H1 (cell line): ENCODE measurements around the gene MCRS1. TPM values are rescaled to one million over a fixed set of nuclear protein-coding genes. Genes with fewer than 3 reads are reported as not detected.

ENCODE experiments used
- CTCF ChIA-PET: fragments of 300-600 bp; sonication (Branson Sonifier 250); formaldehyde crosslinking; loops from one replicate; lab custom pipeline; 2021; ENCODE audit not compliant: partially characterized antibody; lab: Charles Lee
- POLR2A ChIA-PET: fragments of 300-600 bp; sonication (Branson Sonifier 250); formaldehyde crosslinking; loops from one replicate; lab custom pipeline; 2021; ENCODE audit warnings: inconsistent platforms; ENCODE audit not compliant: partially characterized antibody; lab: Charles Lee
- DNase-seq, 2 experiments: peaks; one replicate each; pipeline versions ENCODE4 v3.0.0 to v3.0.0-alpha.2; 2010 to 2022; ENCODE audit warnings: low spot score in 2 of 2, low read depth in 1 of 2, mixed read lengths in 1 of 2
- FAIRE-seq: peaks from 2 replicates; lab custom pipeline; 2011; peaks lifted over from hg19 to GRCh38; lab: Jason Lieb, UNC
- H2AFZ ChIP-seq: 2 replicates; pipeline ENCODE4 v1.8.1; 2012; ENCODE audit warnings: low read length, inconsistent platforms
- H2AK5ac ChIP-seq: 2 replicates; pipeline ENCODE4 v1.6.1; 2013; ENCODE audit warnings: low read depth, low read length
- H2BK120ac ChIP-seq: replicated peaks from 2 replicates; pipeline ENCODE3; 2013; ENCODE audit warnings: low read depth, low read length, inconsistent platforms
- H2BK12ac ChIP-seq: 2 replicates; pipeline ENCODE4 v1.6.1; 2013; ENCODE audit warnings: low read depth, low read length
- H2BK15ac ChIP-seq: 2 replicates; pipeline ENCODE4 v1.6.1; 2013; ENCODE audit warnings: low read length
- H2BK20ac ChIP-seq: 2 replicates; pipeline ENCODE4 v1.6.1; 2013; ENCODE audit warnings: low read length
- H2BK5ac ChIP-seq: 2 replicates; pipeline ENCODE4 v1.6.1; 2013; ENCODE audit warnings: low read depth, low read length
- H3K14ac ChIP-seq: 2 replicates; pipeline ENCODE4 v1.6.1; 2013; ENCODE audit warnings: inconsistent platforms; ENCODE audit not compliant: insufficient read length
- H3K18ac ChIP-seq: 2 replicates; pipeline ENCODE4 v1.6.1; 2013; ENCODE audit warnings: low read length; ENCODE audit errors: extremely low read depth
- H3K23ac ChIP-seq: 2 replicates; pipeline ENCODE4 v1.6.1; 2013; ENCODE audit warnings: inconsistent platforms; ENCODE audit not compliant: insufficient read length
- H3K23me2 ChIP-seq: 2 replicates; pipeline ENCODE4 v1.6.1; 2013; ENCODE audit warnings: low read depth, low read length
- H3K27ac ChIP-seq: 2 replicates; pipeline ENCODE4 v1.6.1; 2011; ENCODE audit warnings: low read depth, low read length, inconsistent platforms
- H3K27me3 ChIP-seq, 4 experiments: replicated peaks in 1 of 4; 1 replicate in 1 of 4; 2 replicates in 3 of 4; pipeline versions ENCODE4 v1.6.1 to v1.8.1; 2011 to 2013; ENCODE audit warnings: low read length in 3 of 4, mild to moderate bottlenecking in 3 of 4, inconsistent platforms in 2 of 4, mixed read lengths in 2 of 4, moderate library complexity in 1 of 4; ENCODE audit not compliant: control insufficient read depth in 3 of 4, insufficient read depth in 3 of 4; ENCODE audit errors: extremely low read depth in 1 of 4
- H3K36me3 ChIP-seq, 4 experiments: 2 replicates each; pipeline versions ENCODE4 v1.6.1 to v1.8.1; 2011 to 2013; ENCODE audit warnings: mild to moderate bottlenecking in 4 of 4, low read length in 3 of 4, moderate library complexity in 2 of 4, control low read depth in 1 of 4, inconsistent platforms in 1 of 4; ENCODE audit not compliant: insufficient read depth in 4 of 4, control insufficient read depth in 2 of 4
- H3K4ac ChIP-seq: replicated peaks from 2 replicates; pipeline ENCODE3; 2013; ENCODE audit warnings: low read length, low read depth, mixed read lengths, inconsistent platforms; ENCODE audit not compliant: insufficient read length
- H3K4me1 ChIP-seq, 4 experiments: replicated peaks in 1 of 4; 1 replicate in 1 of 4; 2 replicates in 3 of 4; pipeline versions ENCODE4 v1.6.1 to v1.8.1; 2011 to 2013; ENCODE audit warnings: low read length in 3 of 4, inconsistent platforms in 2 of 4, mixed read lengths in 1 of 4; ENCODE audit not compliant: insufficient read depth in 4 of 4, control insufficient read depth in 3 of 4
- H3K4me2 ChIP-seq, 2 experiments: 2 replicates each; pipeline versions ENCODE4 v1.6.1 to v1.8.1; 2011 to 2013; ENCODE audit warnings: low read depth in 2 of 2, low read length in 2 of 2, control low read depth in 1 of 2, inconsistent platforms in 1 of 2, mild to moderate bottlenecking in 1 of 2; ENCODE audit not compliant: insufficient read depth in 1 of 2
- H3K4me3 ChIP-seq, 4 experiments: fragments of 200-600, 300-600 bp in 1 of 4; sonication (generic), shearing (Covaris generic), sonication (Bioruptor Twin) in 1 of 4; 2 replicates each; pipeline versions ENCODE4 v1.5.1 to v1.8.1; 2011 to 2016; ENCODE audit warnings: low read length in 4 of 4, low read depth in 3 of 4, control low read depth in 2 of 4, inconsistent platforms in 2 of 4, mild to moderate bottlenecking in 2 of 4, mixed read lengths in 1 of 4, moderate library complexity in 1 of 4; ENCODE audit not compliant: insufficient read depth in 2 of 4; ENCODE audit errors: extremely low read depth in 1 of 4
- H3K56ac ChIP-seq: replicated peaks from 2 replicates; pipeline ENCODE3; 2013; ENCODE audit warnings: low read depth, mild to moderate bottlenecking, mixed read lengths, low read length, inconsistent platforms; ENCODE audit not compliant: insufficient read length
- H3K79me1 ChIP-seq: 2 replicates; pipeline ENCODE4 v1.6.1; 2013; ENCODE audit warnings: low read depth, low read length, control low read depth
- H3K79me2 ChIP-seq, 2 experiments: 2 replicates each; pipeline versions ENCODE4 v1.6.1 to v1.8.1; 2012 to 2013; ENCODE audit warnings: low read length in 2 of 2, mild to moderate bottlenecking in 2 of 2, inconsistent platforms in 1 of 2; ENCODE audit not compliant: insufficient read depth in 2 of 2, control insufficient read depth in 1 of 2
- H3K9ac ChIP-seq, 4 experiments: replicated peaks in 1 of 4; 1 replicate in 1 of 4; 2 replicates in 3 of 4; pipeline versions ENCODE4 v1.6.1 to v1.8.1; 2011 to 2013; ENCODE audit warnings: low read depth in 3 of 4, low read length in 3 of 4, control low read depth in 2 of 4, mild to moderate bottlenecking in 2 of 4, moderate library complexity in 2 of 4, inconsistent platforms in 1 of 4; ENCODE audit errors: extremely low read depth in 1 of 4
- H3K9me3 ChIP-seq, 2 experiments: 2 replicates each; pipeline versions ENCODE4 v1.6.1 to v1.8.1; 2012 to 2013; ENCODE audit warnings: mild to moderate bottlenecking in 2 of 2, moderate library complexity in 2 of 2, control low read depth in 1 of 2, inconsistent platforms in 1 of 2, low read depth in 1 of 2, low read length in 1 of 2, mixed read lengths in 1 of 2; ENCODE audit not compliant: insufficient read depth in 2 of 2
- H4K20me1 ChIP-seq, 2 experiments: replicated peaks in 1 of 2; 2 replicates each; pipeline versions ENCODE3 to v1.8.1; 2011 to 2013; ENCODE audit warnings: inconsistent platforms in 2 of 2, low read length in 2 of 2, mild to moderate bottlenecking in 1 of 2; ENCODE audit not compliant: insufficient read depth in 2 of 2, control insufficient read depth in 1 of 2
- H4K5ac ChIP-seq: 2 replicates; pipeline ENCODE4 v1.6.1; 2013; ENCODE audit warnings: low read length, low read depth, mixed read lengths, inconsistent platforms; ENCODE audit not compliant: insufficient read length
- H4K8ac ChIP-seq: 2 replicates; pipeline ENCODE4 v1.8.0; 2013; ENCODE audit warnings: mild to moderate bottlenecking, moderate library complexity, low read length, inconsistent platforms; ENCODE audit not compliant: insufficient read depth; ENCODE audit errors: extremely low read depth
- H4K91ac ChIP-seq: replicated peaks from 2 replicates; pipeline ENCODE3; 2013; ENCODE audit warnings: low read length, mixed read lengths, inconsistent platforms; ENCODE audit not compliant: insufficient read length
- BACH1 ChIP-seq: IDR thresholded peaks from 2 replicates; pipeline ENCODE4 v1.6.1; 2012; ENCODE audit warnings: low read length, improper control_type of control experiment
- CEBPB ChIP-seq: IDR thresholded peaks from 2 replicates; pipeline ENCODE4 v1.6.1; 2012; ENCODE audit warnings: low read depth, low read length
- CHD2 ChIP-seq: IDR thresholded peaks from 2 replicates; pipeline ENCODE4 v1.6.1; 2012; ENCODE audit warnings: low read length, improper control_type of control experiment
- EGR1 ChIP-seq: IDR thresholded peaks from 2 replicates; pipeline ENCODE4 v1.6.1; 2011; ENCODE audit warnings: low read depth, low read length, borderline replicate concordance
- FOSL1 ChIP-seq: IDR thresholded peaks from 2 replicates; pipeline ENCODE4 v1.6.1; 2011; ENCODE audit warnings: mild to moderate bottlenecking, low read depth, low read length, moderate library complexity; ENCODE audit not compliant: insufficient read depth
- GABPA ChIP-seq: IDR thresholded peaks from 2 replicates; pipeline ENCODE4 v1.6.1; 2011; ENCODE audit warnings: mild to moderate bottlenecking, low read length, moderate library complexity, borderline replicate concordance; ENCODE audit not compliant: insufficient read depth
- POLR2A ChIP-seq, 2 experiments: IDR thresholded peaks; 1 replicate in 1 of 2; 2 replicates in 1 of 2; pipeline ENCODE4 v1.6.1; 2011; ENCODE audit warnings: low read depth in 2 of 2, low read length in 2 of 2, mild to moderate bottlenecking in 2 of 2; ENCODE audit errors: control extremely low read depth in 1 of 2
- RBBP5 ChIP-seq: IDR thresholded peaks from 2 replicates; pipeline ENCODE4 v1.7.1; 2012; ENCODE audit warnings: low read depth, mild to moderate bottlenecking, inconsistent platforms, low read length, moderate library complexity, borderline replicate concordance
- SAP30 ChIP-seq: fragments of 300-600 bp; sonication (generic); IDR thresholded peaks from 2 replicates; pipeline ENCODE4 v1.7.1; 2012; ENCODE audit warnings: low read length, moderate library complexity, mild to moderate bottlenecking, inconsistent platforms; ENCODE audit not compliant: insufficient read depth, insufficient replicate concordance
- SIRT6 ChIP-seq: IDR thresholded peaks from one replicate; pipeline ENCODE4 v1.7.1; 2012; ENCODE audit warnings: low read length, inconsistent platforms
- TAF7 ChIP-seq: optimal IDR thresholded peaks from 2 replicates; pipeline ENCODE3; 2011; ENCODE audit warnings: low read depth, mild to moderate bottlenecking, inconsistent platforms, low read length, moderate library complexity, borderline replicate concordance
- WGBS, 2 experiments: shearing (Covaris generic) in 1 of 2; methylation state at CpG; one replicate each; pipeline versions ENCODE4 v1.1.6 to v1.1.7; 2013 to 2015; ENCODE audit warnings: low lambda C conversion rate in 2 of 2, mixed read lengths in 2 of 2, inconsistent platforms in 1 of 2, low coverage in 1 of 2, missing lambda C conversion rate in 1 of 2; ENCODE audit not compliant: insufficient replicate concordance in 2 of 2, insufficient coverage in 1 of 2, insufficient read length in 1 of 2; ENCODE audit errors: extremely low coverage in 1 of 2, missing lambda C conversion rate in 1 of 2; 5-methylcytosine and 5-hydroxymethylcytosine counted together
- polyA plus RNA-seq, 7 experiments: library from polyadenylated mRNA; depleted of rRNA in 3 of 7; stranded (reverse) in 5 of 7; unstranded in 2 of 7; fragments of >200 nt in 5 of 7; fragments of 200-250 nt in 2 of 7; gene quantifications; 1 replicate in 5 of 7; 2 replicates in 1 of 7; 4 replicates in 1 of 7; pipeline versions ENCODE4 v1.2.1 to v1.2.3, GENCODE V29; 2011 to 2013; ENCODE audit warnings: missing spikeins in 2 of 7, mixed read lengths in 2 of 7
- total RNA-seq: library from RNA; stranded (reverse); fragmentation: NEBNext Ultra II Directional; extraction: Animal tissue kit (Norgen Biotek cat#: 25700); gene quantifications from 2 replicates; pipeline ENCODE4 v1.2.1, GENCODE V29; 2021
- TF ChIP-seq, protein P1 (sequence below): IDR thresholded peaks from 2 replicates; pipeline ENCODE4 v1.6.1; 2011; ENCODE audit warnings: low read length, improper control_type of control experiment

MCRS1 gene
- total and polyA plus RNA-seq, 2 of the 8 experiments (the other 6 are each of a cell fraction or from before 2014, with no cell fraction given), result 90.3 to 139 TPM

DNA sequence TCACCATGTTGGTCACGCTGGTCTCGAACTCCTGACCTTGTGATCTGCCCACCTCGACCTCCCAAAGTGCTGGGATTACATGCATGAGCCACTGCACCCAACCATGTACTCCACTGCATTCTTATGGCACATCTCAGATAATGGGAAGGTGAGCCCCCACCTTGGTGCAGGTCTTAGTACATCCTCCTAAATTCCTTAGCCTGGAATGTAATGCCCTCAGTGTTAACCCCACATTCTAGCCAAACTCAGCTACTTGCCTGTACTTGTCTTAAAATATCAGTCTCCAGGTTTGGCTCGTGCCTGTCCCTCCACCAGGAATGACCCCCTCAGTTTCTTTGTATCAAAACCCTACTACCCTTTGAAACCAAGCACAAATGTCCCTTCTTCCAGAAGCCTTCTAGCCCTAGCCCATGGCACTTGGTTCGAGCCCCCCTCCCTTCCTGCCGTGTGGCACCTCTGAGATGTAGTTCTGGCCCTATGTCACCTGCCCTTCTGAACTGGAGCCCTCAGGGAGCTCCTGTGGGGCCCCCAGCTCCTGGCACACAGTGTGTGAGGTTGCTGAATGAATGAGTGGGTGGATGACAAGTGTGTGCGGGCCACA lies 20.8 kb downstream of the MCRS1 start:
- no peak overlapping the region for H4K91ac ChIP-seq
- no peak overlapping the region for H4K5ac ChIP-seq
- FAIRE-seq (no peak), DNase-seq (no peak)
- peaks cover 22 to 90% (median 79%) of the 10 kb centered on the region in 4 experiments for H3K27me3 ChIP-seq
- peaks cover 0 to 26% (median 18%) of the 10 kb centered on the region in 4 experiments; a peak in 6 of 7 replicates for H3K4me1 ChIP-seq
- H3K23me2 ChIP-seq, result peaks cover 14% of the 10 kb centered on the region; the same call in 1 of the 2 replicates
- H3K36me3 ChIP-seq, result no peaks in the 10 kb centered on the region
- H3K79me2 ChIP-seq, result no peaks in the 10 kb centered on the region
- no peak overlapping the region for H3K14ac ChIP-seq
- H2BK120ac ChIP-seq, result no peak overlapping the region
- no peak overlapping the region for H2BK15ac ChIP-seq
- H4K8ac ChIP-seq, result no peak overlapping the region
- no peak overlapping the region for H3K4me2 ChIP-seq
- no peaks in the 10 kb centered on the region for H3K79me1 ChIP-seq
- no peak overlapping the region for H2AK5ac ChIP-seq
- H3K4me3 ChIP-seq, result no peak overlapping the region
- no peak overlapping the region for H3K23ac ChIP-seq
- H3K9ac ChIP-seq, result no peak overlapping the region
- H3K27ac ChIP-seq, result no peak overlapping the region
- no peak overlapping the region for H2AFZ ChIP-seq
- no peak overlapping the region for H3K18ac ChIP-seq
- 80% methylated on average over 7 of the region's 7 CpGs; no CpG with 5 or more reads in 1 of the 2 experiments for WGBS, 2 experiments
- H3K4ac ChIP-seq, result no peak overlapping the region
- H3K9me3 ChIP-seq, result no peaks in the 10 kb centered on the region
- no peak overlapping the region for H3K56ac ChIP-seq
- ChIA-PET POLR2A (interaction anchor here (0.9 kb wide), 1 partner anchor 14 kb away, joined by 3 read pairs; no protein-coding TSS in a partner anchor), CTCF (interaction anchor here (0.6 to 3.8 kb wide), 12 partner anchors 8 to 323 kb away, joined by 3 to 17 read pairs (median 4); no protein-coding TSS in a partner anchor)
- H4K20me1 ChIP-seq, result peaks cover 3 to 7% of the 10 kb centered on the region in 2 experiments
- no peak overlapping the region for H2BK5ac ChIP-seq
- no peak overlapping the region for H2BK20ac ChIP-seq
- H2BK12ac ChIP-seq, result no peak overlapping the region
- TF ChIP-seq, protein P1, sequence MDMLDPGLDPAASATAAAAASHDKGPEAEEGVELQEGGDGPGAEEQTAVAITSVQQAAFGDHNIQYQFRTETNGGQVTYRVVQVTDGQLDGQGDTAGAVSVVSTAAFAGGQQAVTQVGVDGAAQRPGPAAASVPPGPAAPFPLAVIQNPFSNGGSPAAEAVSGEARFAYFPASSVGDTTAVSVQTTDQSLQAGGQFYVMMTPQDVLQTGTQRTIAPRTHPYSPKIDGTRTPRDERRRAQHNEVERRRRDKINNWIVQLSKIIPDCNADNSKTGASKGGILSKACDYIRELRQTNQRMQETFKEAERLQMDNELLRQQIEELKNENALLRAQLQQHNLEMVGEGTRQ, result no peak
- TF ChIP-seq BACH1 (no peak), POLR2A (IDR thresholded peaks at IDR 0.05; ENCODE audit: control extremely low read depth in 1 of 2, low read depth in 2 of 2, low read length in 2 of 2) (no peak), SIRT6 (no peak), CEBPB (no peak), CHD2 (no peak), RBBP5 (no peak), FOSL1 (no peak), SAP30 (no peak), TAF7 (no peak), EGR1 (no peak), GABPA (no peak)
